ENCODE measurements around the gene MYO7A. TPM values are rescaled to one million over a fixed set of nuclear protein-coding genes. Genes with fewer than 3 reads are reported as not detected.

The MYO7A gene
- total RNA-seq, 1 donor from 2014 or later, result 0.16 TPM

GRCh38 chr11:77167791-77168190 lies 39.7 kb downstream of the MYO7A start:
- Mint-ChIP-seq H3K27me3 (ENCODE audit: low read depth, unreplicated experiment) (peaks cover 37% of the 10 kb centered on the region), H3K27ac (ENCODE audit: unreplicated experiment) (no peak overlapping the region), H3K4me1 (ENCODE audit: low read depth, unreplicated experiment) (peaks cover 8% of the 10 kb centered on the region), H3K4me3 (ENCODE audit: unreplicated experiment) (no peak overlapping the region), H3K9me3 (ENCODE audit: unreplicated experiment) (no peaks in the 10 kb centered on the region), H3K36me3 (ENCODE audit: low read depth, unreplicated experiment) (no peaks in the 10 kb centered on the region)
- FAIRE-seq (no peak), DNase-seq (ENCODE audit: low read depth) (no peak)
- Histone ChIP-seq H3K27ac (ENCODE audit: low read depth, low read length) (no peak overlapping the region), H3K4me1 (ENCODE audit: insufficient read depth, low read length) (no peaks in the 10 kb centered on the region), H3K4me3 (ENCODE audit: insufficient read depth, low read depth, low read length) (no peak overlapping the region), H4K20me1 (ENCODE audit: insufficient read depth, low read length) (no peaks in the 10 kb centered on the region), H3K4me2 (ENCODE audit: low read length) (no peak overlapping the region), H3K9me3 (ENCODE audit: insufficient read depth, low read depth, low read length) (no peaks in the 10 kb centered on the region), H3K79me2 (ENCODE audit: insufficient read depth, low read length) (no peaks in the 10 kb centered on the region), H3K36me3 (ENCODE audit: insufficient read depth, low read length) (no peaks in the 10 kb centered on the region), H3K27me3 (ENCODE audit: insufficient read depth, low read length) (peaks cover 4% of the 10 kb centered on the region), H3K9ac (ENCODE audit: low read length) (no peak overlapping the region), H2AFZ (ENCODE audit: low read depth, low read length) (no peak overlapping the region)
- TF ChIP-seq CTCF (IDR thresholded peaks at IDR 0.05; ENCODE audit: insufficient read depth, low read depth, low read length), result no peak
- TF ChIP-seq EZH2 (IDR thresholded peaks at IDR 0.05; ENCODE audit: insufficient read depth, low read length), result no peak

- no peaks in the 10 kb centered on the region for H3K36me3 Mint-ChIP-seq (ENCODE audit: low read depth, unreplicated experiment)
- no peak overlapping the region for H3K27ac ChIP-seq (ENCODE audit: low read depth, low read length)
- no peak overlapping the region for H3K9ac ChIP-seq (ENCODE audit: low read length)
- H3K36me3 ChIP-seq (ENCODE audit: insufficient read depth, low read length), result no peaks in the 10 kb centered on the region
- TF ChIP-seq EZH2 (IDR thresholded peaks at IDR 0.05; ENCODE audit: insufficient read depth, low read length) (no peak), CTCF (IDR thresholded peaks at IDR 0.05; ENCODE audit: insufficient read depth, low read depth, low read length) (no peak)
- no peak overlapping the region for H3K4me3 ChIP-seq (ENCODE audit: insufficient read depth, low read depth, low read length)
- no peak overlapping the region for H3K4me3 Mint-ChIP-seq (ENCODE audit: unreplicated experiment)
- H3K4me1 ChIP-seq (ENCODE audit: insufficient read depth, low read length), result no peaks in the 10 kb centered on the region
- H3K27me3 ChIP-seq (ENCODE audit: insufficient read depth, low read length), result no peaks in the 10 kb centered on the region
- H3K4me2 ChIP-seq (ENCODE audit: low read length), result no peak overlapping the region
- H3K4me1 Mint-ChIP-seq (ENCODE audit: low read depth, unreplicated experiment), result peaks cover 8% of the 10 kb centered on the region
- H3K27me3 Mint-ChIP-seq (ENCODE audit: low read depth, unreplicated experiment), result peaks cover 32% of the 10 kb centered on the region
- H3K27ac Mint-ChIP-seq (ENCODE audit: unreplicated experiment), result no peak overlapping the region
- FAIRE-seq, result no peak
- no peaks in the 10 kb centered on the region for H3K9me3 Mint-ChIP-seq (ENCODE audit: unreplicated experiment)
- no peaks in the 10 kb centered on the region for H4K20me1 ChIP-seq (ENCODE audit: insufficient read depth, low read length)
- no peak for DNase-seq (ENCODE audit: low read depth)
- no peaks in the 10 kb centered on the region for H3K9me3 ChIP-seq (ENCODE audit: insufficient read depth, low read depth, low read length)
- H3K79me2 ChIP-seq (ENCODE audit: insufficient read depth, low read length), result no peaks in the 10 kb centered on the region
- no peak overlapping the region for H2AFZ ChIP-seq (ENCODE audit: low read depth, low read length)
Observed at GRCh38 chr11:77170107-77170506, 42.1 kb downstream of the MYO7A start.

GRCh38 chr11:77171254-77171653 lies 43.2 kb downstream of the MYO7A start:
- no peak overlapping the region for H3K27ac ChIP-seq (ENCODE audit: low read depth, low read length)
- H3K4me1 Mint-ChIP-seq (ENCODE audit: low read depth, unreplicated experiment), result peaks cover 8% of the 10 kb centered on the region
- no peaks in the 10 kb centered on the region for H3K36me3 ChIP-seq (ENCODE audit: insufficient read depth, low read length)
- DNase-seq (ENCODE audit: low read depth), result no peak
- no peaks in the 10 kb centered on the region for H4K20me1 ChIP-seq (ENCODE audit: insufficient read depth, low read length)
- H3K9ac ChIP-seq (ENCODE audit: low read length), result no peak overlapping the region
- no peaks in the 10 kb centered on the region for H3K9me3 ChIP-seq (ENCODE audit: insufficient read depth, low read depth, low read length)
- H3K36me3 Mint-ChIP-seq (ENCODE audit: low read depth, unreplicated experiment), result peaks cover 2% of the 10 kb centered on the region
- no peaks in the 10 kb centered on the region for H3K4me1 ChIP-seq (ENCODE audit: insufficient read depth, low read length)
- TF ChIP-seq EZH2 (IDR thresholded peaks at IDR 0.05; ENCODE audit: insufficient read depth, low read length), result no peak
- no peak for TF ChIP-seq CTCF (IDR thresholded peaks at IDR 0.05; ENCODE audit: insufficient read depth, low read depth, low read length)
- H2AFZ ChIP-seq (ENCODE audit: low read depth, low read length), result no peak overlapping the region
- H3K4me3 Mint-ChIP-seq (ENCODE audit: unreplicated experiment), result no peak overlapping the region
- no peak overlapping the region for H3K27ac Mint-ChIP-seq (ENCODE audit: unreplicated experiment)
- H3K9me3 Mint-ChIP-seq (ENCODE audit: unreplicated experiment), result no peaks in the 10 kb centered on the region
- no peaks in the 10 kb centered on the region for H3K27me3 ChIP-seq (ENCODE audit: insufficient read depth, low read length)
- FAIRE-seq, result no peak
- H3K27me3 Mint-ChIP-seq (ENCODE audit: low read depth, unreplicated experiment), result peaks cover 24% of the 10 kb centered on the region
- H3K4me2 ChIP-seq (ENCODE audit: low read length), result no peak overlapping the region
- no peaks in the 10 kb centered on the region for H3K79me2 ChIP-seq (ENCODE audit: insufficient read depth, low read length)
- no peak overlapping the region for H3K4me3 ChIP-seq (ENCODE audit: insufficient read depth, low read depth, low read length)
